K562 (cell line): Measurements from ENCODE around the gene RALGPS1. TPM values are rescaled to one million over a fixed set of nuclear protein-coding genes. Genes with fewer than 3 reads are reported as not detected.
A peak's percentile ranks its signal among the peaks of the same experiment; 100 is the strongest.

Experiments
- ATAC-seq: fragments of 200-7000 bp; cut with Tn5 transposase; 3 replicates; pipeline ENCODE4 v1.9.1; 2020; ENCODE audit warnings: moderate library complexity
- BruUV-seq: library from RNA; stranded (reverse); fragments of 400-500 nt; replicated peaks from 2 replicates; lab custom pipeline; 2021; lab: Mats Ljungman, UMichigan
- CTCF ChIA-PET: fragments of 300-600 bp; formaldehyde crosslinking; extraction: SDS; loops from one replicate; lab custom pipeline; 2021; ENCODE audit warnings: low intra/inter-chr PET ratio; lab: Yijun Ruan, JAX
- POLR2A ChIA-PET: fragments of 300-600, 350-650 bp; sonication (Branson Sonifier 250); formaldehyde crosslinking; extraction: SDS; loops from one replicate; lab custom pipeline; 2021; ENCODE audit warnings: antibody characterized with exemption, inconsistent platforms; lab: Yijun Ruan, JAX
- DNase-seq, 4 experiments: peaks; one replicate each; pipeline versions ENCODE4 v3.0.0 to v3.0.0-alpha.2; 2011 to 2018; ENCODE audit warnings: low spot score in 3 of 4, mixed read lengths in 3 of 4; ENCODE audit errors: extremely low read depth in 1 of 4
- FAIRE-seq: peaks from 2 replicates; lab custom pipeline; 2011; peaks lifted over from hg19 to GRCh38; lab: Jason Lieb, UNC
- H2AFZ ChIP-seq: 2 replicates; pipeline ENCODE4 v1.6.0; 2011; ENCODE audit warnings: low read depth, low read length, control low read depth, inconsistent platforms
- H3K27ac ChIP-seq: fragments of 200-600 bp; 3 replicates; pipeline ENCODE4 v1.8.0; 2011; ENCODE audit warnings: low read depth, mild to moderate bottlenecking, control low read depth, inconsistent platforms, low read length, moderate library complexity, mixed read lengths; ENCODE audit errors: extremely low read depth
- H3K27me3 ChIP-seq, 2 experiments: fragments of 300-600 bp in 1 of 2; 2 replicates in 1 of 2; 3 replicates in 1 of 2; pipeline versions ENCODE4 v1.6.0 to v1.8.0; 2011; ENCODE audit warnings: inconsistent platforms in 2 of 2, low read length in 2 of 2, mild to moderate bottlenecking in 1 of 2, mixed read lengths in 1 of 2, moderate library complexity in 1 of 2; ENCODE audit not compliant: control insufficient read depth in 2 of 2, insufficient read depth in 2 of 2
- H3K36me3 ChIP-seq: fragments of 300-600 bp; 3 replicates; pipeline ENCODE4 v1.8.0; 2011; ENCODE audit warnings: mild to moderate bottlenecking, low read length, inconsistent platforms; ENCODE audit not compliant: control insufficient read depth, insufficient read depth
- H3K4me1 ChIP-seq, 2 experiments: fragments of 200-600 bp in 1 of 2; replicated peaks in 1 of 2; 2 replicates in 1 of 2; 3 replicates in 1 of 2; pipeline versions ENCODE4 v1.5.1 to v1.8.0; 2011; ENCODE audit warnings: inconsistent platforms in 2 of 2, low read length in 2 of 2, mild to moderate bottlenecking in 1 of 2, mixed read lengths in 1 of 2, moderate library complexity in 1 of 2; ENCODE audit not compliant: control insufficient read depth in 2 of 2, insufficient read depth in 2 of 2
- H3K4me2 ChIP-seq: 2 replicates; pipeline ENCODE4 v1.6.1; 2011; ENCODE audit warnings: low read length, control low read depth, inconsistent platforms, mixed read lengths; ENCODE audit not compliant: insufficient read depth
- H3K4me3 ChIP-seq: fragments of 200-600 bp; sonication (generic), shearing (Covaris generic); 2 replicates; pipeline ENCODE4 v1.5.1; 2016; ENCODE audit warnings: control low read depth, inconsistent platforms
- H3K79me2 ChIP-seq: fragments of 200-600 bp; 3 replicates; pipeline ENCODE4 v1.8.0; 2011; ENCODE audit warnings: low read length, inconsistent platforms; ENCODE audit not compliant: control insufficient read depth, insufficient read depth
- H3K9ac ChIP-seq, 2 experiments: 2 replicates each; pipeline versions ENCODE4 v1.6.0 to v1.6.1; 2011; ENCODE audit warnings: low read depth in 2 of 2, low read length in 2 of 2, control low read depth in 1 of 2, inconsistent platforms in 1 of 2, mild to moderate bottlenecking in 1 of 2, mixed read lengths in 1 of 2; ENCODE audit not compliant: insufficient read depth in 1 of 2
- H3K9me1 ChIP-seq: one replicate; pipeline ENCODE4 v1.6.0; 2011; ENCODE audit warnings: inconsistent platforms, mild to moderate bottlenecking, low read length, moderate library complexity; ENCODE audit not compliant: control insufficient read depth, insufficient read depth
- H3K9me3 ChIP-seq: replicated peaks from 2 replicates; pipeline ENCODE4 v1.5.1; 2011; ENCODE audit warnings: low read depth, low read length, inconsistent platforms; ENCODE audit not compliant: control insufficient read depth, insufficient read depth
- H4K20me1 ChIP-seq: replicated peaks from 2 replicates; pipeline ENCODE4 v1.6.1; 2011; ENCODE audit warnings: low read length, inconsistent platforms, mixed read lengths; ENCODE audit not compliant: control insufficient read depth, insufficient read depth
- ATF2 ChIP-seq: sonication (generic); formaldehyde crosslinking; IDR thresholded peaks from 2 replicates; pipeline ENCODE4 v1.8.1; 2022; ENCODE audit warnings: missing genetic modification reagents
- CSDE1 ChIP-seq, 2 experiments: fragments of 450-650 bp; IDR thresholded peaks; 2 replicates each; pipeline ENCODE4 v1.6.1; 2016; ENCODE audit warnings: mild to moderate bottlenecking in 1 of 2
- FOSL1 ChIP-seq: fragments of 200-800 bp; sonication (Bioruptor generic); conservative IDR thresholded peaks from 2 replicates; pipeline ENCODE4 v1.6.1; 2016; ENCODE audit warnings: missing genetic modification characterization, missing compliant biosample characterization
- GABPA ChIP-seq: fragments of 200-800 bp; sonication (Bioruptor generic); conservative IDR thresholded peaks from 2 replicates; pipeline ENCODE4 v1.6.1; 2016; ENCODE audit warnings: low read depth, missing genetic modification characterization, missing compliant biosample characterization
- HIVEP1 ChIP-seq: fragments of 250-450 bp; sonication (Bioruptor Pico); IDR thresholded peaks from 2 replicates; pipeline ENCODE4 v1.4.0; 2020; ENCODE audit warnings: mild to moderate bottlenecking
- NR2C2 ChIP-seq, 2 experiments: fragments of 200-800 bp in 1 of 2; sonication (Bioruptor generic) in 1 of 2; sonication (generic) in 1 of 2; formaldehyde crosslinking in 1 of 2; IDR thresholded peaks; 2 replicates each; pipeline versions ENCODE4 v1.6.1 to v1.8.0; 2016 to 2022; ENCODE audit warnings: mild to moderate bottlenecking in 1 of 2, missing compliant biosample characterization in 1 of 2, missing genetic modification characterization in 1 of 2, missing genetic modification reagents in 1 of 2
- SMAD1 ChIP-seq: fragments of 150-350 bp; IDR thresholded peaks from 2 replicates; pipeline ENCODE4 v1.6.1; 2014; ENCODE audit warnings: low read length, low read depth; ENCODE audit not compliant: partially characterized antibody
- TBL1XR1 ChIP-seq, 2 experiments: IDR thresholded peaks; 2 replicates each; pipeline ENCODE4 v1.6.1; 2012; ENCODE audit warnings: improper control_type of control experiment in 2 of 2, low read length in 2 of 2, mild to moderate bottlenecking in 1 of 2
- YY1 ChIP-seq, 3 experiments: IDR thresholded peaks; 2 replicates each; pipeline ENCODE4 v1.6.1; 2011; ENCODE audit warnings: low read length in 2 of 3, mild to moderate bottlenecking in 2 of 3, moderate library complexity in 2 of 3, borderline replicate concordance in 1 of 3, control low read depth in 1 of 3, low read depth in 1 of 3; ENCODE audit not compliant: insufficient read depth in 3 of 3, insufficient replicate concordance in 2 of 3, control insufficient read depth in 1 of 3, insufficient read length in 1 of 3; ENCODE audit errors: extremely low read depth in 1 of 3
- ZFP1 ChIP-seq: fragments of 450-650 bp; formaldehyde crosslinking; IDR thresholded peaks from 2 replicates; pipeline ENCODE4 v1.4.0; 2020; ENCODE audit warnings: mild to moderate bottlenecking, mixed read lengths
- ZNF77 ChIP-seq: fragments of 250-450 bp; sonication (Bioruptor Pico); IDR thresholded peaks from 2 replicates; pipeline ENCODE4 v1.5.0; 2020
- WGBS: fragments of 100-300 bp; shearing (Covaris generic); methylation state at CpG from one replicate; pipeline ENCODE4 v1.1.6; 2016; ENCODE audit warnings: low coverage, mixed read lengths; ENCODE audit not compliant: insufficient coverage; ENCODE audit errors: missing lambda C conversion rate; 5-methylcytosine and 5-hydroxymethylcytosine counted together
- in situ Hi-C: fragments of 300-500 bp; cut with MboI; formaldehyde crosslinking; loops from 4 replicates; pipeline ENCODE4 v1.15.0; 2018; ENCODE audit warnings: inconsistent platforms, mixed read lengths
- intact Hi-C: fragments of 100-400 bp; cut with micrococcal nuclease; formaldehyde crosslinking; loops from 2 replicates; pipeline ENCODE4 v1.14.2; 2022
- polyA plus RNA-seq, 8 experiments: library from polyadenylated mRNA; depleted of rRNA in 4 of 8; stranded (reverse) in 5 of 8; unstranded in 3 of 8; fragments of >200 nt; fragmentation: Nextera tagmentation in 2 of 8; fragmentation: Illumina TruSeq in 1 of 8; extraction: Ambion mirVana in 2 of 8; extraction: Trizol in 1 of 8; gene quantifications; 2 replicates each; pipeline versions ENCODE4 v1.2.1 to v1.2.3, GENCODE V29; 2011 to 2014; ENCODE audit warnings: inconsistent platforms in 1 of 8, missing spikeins in 1 of 8
- total RNA-seq, 7 experiments: library from RNA; depleted of rRNA in 6 of 7; stranded (reverse); fragments of >200 nt in 6 of 7; fragmentation: Illumina TruSeq in 2 of 7; extraction: Trizol in 2 of 7; gene quantifications; 2 replicates each; pipeline versions ENCODE4 v1.2.1 to v1.2.3, GENCODE V29; 2011 to 2021; ENCODE audit warnings: low replicate concordance in 1 of 7

The RALGPS1 gene
- total and polyA plus RNA-seq, 9 of the 15 experiments (the other 6 are each of a cell fraction or from before 2014, with no cell fraction given), result 0.04 to 2.6 (median 1.5) TPM

GRCh38 chr9:127049044-127049443 is 134.5 kb downstream of the RALGPS1 start:
- DNase-seq (no peak), ATAC-seq (no peak), FAIRE-seq (no peak)
- H3K4me2 ChIP-seq, result no peak overlapping the region
- WGBS, result 2% methylated on average over 4 of the region's 4 CpGs
- no peak overlapping the region for H3K4me3 ChIP-seq
- H3K9ac ChIP-seq, result no peak overlapping the region
- H3K27ac ChIP-seq, result no peak overlapping the region
- intact Hi-C loops, result no loop called here
- no peaks in the 10 kb centered on the region for H3K9me3 ChIP-seq
- no peaks in the 10 kb centered on the region for H3K9me1 ChIP-seq
- in situ Hi-C loops, result no loop called here
- TF ChIP-seq ZNF77 (no peak), FOSL1 (tag) (peak; percentile 39; the same call in 1 of the 2 replicates), GABPA (tag) (peak; percentile 53; the same call in 1 of the 2 replicates), CSDE1 (IDR thresholded peaks at IDR 0.05) (no peak), NR2C2 (CRISPR knock-in tag; IDR thresholded peaks at IDR 0.05) (no peak), NR2C2 (tag; IDR thresholded peaks at IDR 0.05) (peak; percentile 50; the same call in 1 of the 2 replicates)
- H3K36me3 ChIP-seq, result no peaks in the 10 kb centered on the region
- ChIA-PET CTCF (no interaction called here), POLR2A (no interaction called here)
- 0 out of 2 replicates have a peak, but pooled peaks cover 2% of the 10 kb centered on the region for H4K20me1 ChIP-seq
- BruUV-seq, result no TSS peak
- no peaks in the 10 kb centered on the region for H3K79me2 ChIP-seq
- H3K4me1 ChIP-seq, result no peaks in the 10 kb centered on the region; a peak in 1 of 5 replicates
- peaks cover 10 to 40% of the 10 kb centered on the region in 2 experiments for H3K27me3 ChIP-seq
- H2AFZ ChIP-seq, result no peak overlapping the region

DNA sequence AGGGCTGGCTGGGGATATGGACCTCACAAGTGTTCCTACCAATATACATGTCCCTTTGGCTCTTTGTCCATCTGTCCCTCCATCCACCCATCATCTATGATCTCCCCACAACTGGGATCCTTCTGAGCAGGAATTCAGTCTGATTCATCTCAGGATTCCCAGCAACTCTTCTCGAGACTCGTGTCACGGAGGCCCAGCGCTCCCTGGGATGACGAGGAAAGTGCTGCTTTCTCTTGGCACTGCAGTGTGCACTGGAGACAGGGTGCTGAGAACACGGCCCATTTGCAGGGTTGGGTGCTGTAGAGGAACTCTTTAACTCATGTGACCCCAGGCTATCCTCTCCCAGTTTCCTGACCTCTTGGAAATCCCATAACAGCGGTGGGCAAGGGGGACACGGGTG is 135.0 kb downstream of the RALGPS1 start:
- H3K9me1 ChIP-seq, result no peaks in the 10 kb centered on the region
- intact Hi-C loops (no loop called here), in situ Hi-C loops (no loop called here)
- POLR2A ChIA-PET, result no interaction called here
- CTCF ChIA-PET, result no interaction called here
- no peak overlapping the region for H3K4me3 ChIP-seq
- TF ChIP-seq TBL1XR1 (IDR thresholded peaks at IDR 0.05; ENCODE audit: low read length in 2 of 2) (no peak), ATF2 (CRISPR knock-in tag) (no peak), ZFP1 (no peak), HIVEP1 (no peak), YY1 (IDR thresholded peaks at IDR 0.05; ENCODE audit: borderline replicate concordance in 1 of 3, control insufficient read depth in 1 of 3, extremely low read depth in 1 of 3, insufficient read depth in 3 of 3, insufficient read length in 1 of 3, insufficient replicate concordance in 2 of 3, low read depth in 1 of 3, low read length in 2 of 3) (no peak), SMAD1 (no peak)
- 2% methylated on average over 8 of the region's 8 CpGs for WGBS
- no peak overlapping the region for H3K27ac ChIP-seq
- H3K79me2 ChIP-seq, result no peaks in the 10 kb centered on the region
- H2AFZ ChIP-seq, result no peak overlapping the region
- H3K27me3 ChIP-seq, result peaks cover 10 to 45% of the 10 kb centered on the region in 2 experiments
- FAIRE-seq (no peak), DNase-seq (no peak), ATAC-seq (no peak)
- no peaks in the 10 kb centered on the region; a peak in 1 of 5 replicates for H3K4me1 ChIP-seq
- no peaks in the 10 kb centered on the region for H3K36me3 ChIP-seq
- no peak overlapping the region for H3K4me2 ChIP-seq
- H3K9ac ChIP-seq, result no peak overlapping the region
- BruUV-seq, result no TSS peak
- H4K20me1 ChIP-seq, result 0 out of 2 replicates have a peak, but pooled peaks cover 2% of the 10 kb centered on the region
- no peaks in the 10 kb centered on the region for H3K9me3 ChIP-seq
